ENCODE results near the gene NKAIN4. TPM values are rescaled to one million over a fixed set of nuclear protein-coding genes. Genes with fewer than 3 reads are reported as not detected.

The NKAIN4 gene
- total RNA-seq, 1 donor from 2014 or later: 183 TPM

- Mint-ChIP-seq H3K4me1 (ENCODE audit: low read depth, unreplicated experiment) (peaks cover 21% of the 10 kb centered on the region), H3K36me3 (ENCODE audit: unreplicated experiment) (no peaks in the 10 kb centered on the region), H3K4me3 (ENCODE audit: unreplicated experiment) (no peak overlapping the region), H3K9me3 (ENCODE audit: unreplicated experiment) (peaks cover 5% of the 10 kb centered on the region), H3K27me3 (ENCODE audit: unreplicated experiment) (peaks cover 18% of the 10 kb centered on the region), H3K27ac (ENCODE audit: unreplicated experiment) (no peak overlapping the region)
- DNase-seq: no peak
- TF ChIP-seq, protein P1, sequence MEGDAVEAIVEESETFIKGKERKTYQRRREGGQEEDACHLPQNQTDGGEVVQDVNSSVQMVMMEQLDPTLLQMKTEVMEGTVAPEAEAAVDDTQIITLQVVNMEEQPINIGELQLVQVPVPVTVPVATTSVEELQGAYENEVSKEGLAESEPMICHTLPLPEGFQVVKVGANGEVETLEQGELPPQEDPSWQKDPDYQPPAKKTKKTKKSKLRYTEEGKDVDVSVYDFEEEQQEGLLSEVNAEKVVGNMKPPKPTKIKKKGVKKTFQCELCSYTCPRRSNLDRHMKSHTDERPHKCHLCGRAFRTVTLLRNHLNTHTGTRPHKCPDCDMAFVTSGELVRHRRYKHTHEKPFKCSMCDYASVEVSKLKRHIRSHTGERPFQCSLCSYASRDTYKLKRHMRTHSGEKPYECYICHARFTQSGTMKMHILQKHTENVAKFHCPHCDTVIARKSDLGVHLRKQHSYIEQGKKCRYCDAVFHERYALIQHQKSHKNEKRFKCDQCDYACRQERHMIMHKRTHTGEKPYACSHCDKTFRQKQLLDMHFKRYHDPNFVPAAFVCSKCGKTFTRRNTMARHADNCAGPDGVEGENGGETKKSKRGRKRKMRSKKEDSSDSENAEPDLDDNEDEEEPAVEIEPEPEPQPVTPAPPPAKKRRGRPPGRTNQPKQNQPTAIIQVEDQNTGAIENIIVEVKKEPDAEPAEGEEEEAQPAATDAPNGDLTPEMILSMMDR (IDR thresholded peaks at IDR 0.05; ENCODE audit: partially characterized antibody, unreplicated experiment): no peak
Observed at GRCh38 chr20:63232235-63233060, 21.8 kb downstream of the NKAIN4 start.

GRCh38 chr20:63230800-63231268 lies 23.4 kb downstream of the NKAIN4 start:
- H3K9me3 Mint-ChIP-seq (ENCODE audit: unreplicated experiment): peaks cover 2% of the 10 kb centered on the region
- H3K4me3 Mint-ChIP-seq (ENCODE audit: unreplicated experiment): no peak overlapping the region
- peaks cover 21% of the 10 kb centered on the region for H3K4me1 Mint-ChIP-seq (ENCODE audit: low read depth, unreplicated experiment)
- no peaks in the 10 kb centered on the region for H3K36me3 Mint-ChIP-seq (ENCODE audit: unreplicated experiment)
- no peak overlapping the region for H3K27ac Mint-ChIP-seq (ENCODE audit: unreplicated experiment)
- peaks cover 8% of the 10 kb centered on the region for H3K27me3 Mint-ChIP-seq (ENCODE audit: unreplicated experiment)
- TF ChIP-seq, protein P1 (IDR thresholded peaks at IDR 0.05; ENCODE audit: partially characterized antibody, unreplicated experiment): peak; percentile 16
- peak; percentile 79 for DNase-seq

- Mint-ChIP-seq H3K27ac (ENCODE audit: unreplicated experiment) (peak overlapping the region; percentile 12), H3K4me1 (ENCODE audit: low read depth, unreplicated experiment) (peaks cover 23% of the 10 kb centered on the region), H3K27me3 (ENCODE audit: unreplicated experiment) (peaks cover 6% of the 10 kb centered on the region), H3K36me3 (ENCODE audit: unreplicated experiment) (no peaks in the 10 kb centered on the region), H3K9me3 (ENCODE audit: unreplicated experiment) (peaks cover 4% of the 10 kb centered on the region), H3K4me3 (ENCODE audit: unreplicated experiment) (no peak overlapping the region)
- no peak for DNase-seq
- TF ChIP-seq, protein P1 (IDR thresholded peaks at IDR 0.05; ENCODE audit: partially characterized antibody, unreplicated experiment): no peak
Observed at GRCh38 chr20:63228806-63229205, 25.5 kb downstream of the NKAIN4 start.

DNA sequence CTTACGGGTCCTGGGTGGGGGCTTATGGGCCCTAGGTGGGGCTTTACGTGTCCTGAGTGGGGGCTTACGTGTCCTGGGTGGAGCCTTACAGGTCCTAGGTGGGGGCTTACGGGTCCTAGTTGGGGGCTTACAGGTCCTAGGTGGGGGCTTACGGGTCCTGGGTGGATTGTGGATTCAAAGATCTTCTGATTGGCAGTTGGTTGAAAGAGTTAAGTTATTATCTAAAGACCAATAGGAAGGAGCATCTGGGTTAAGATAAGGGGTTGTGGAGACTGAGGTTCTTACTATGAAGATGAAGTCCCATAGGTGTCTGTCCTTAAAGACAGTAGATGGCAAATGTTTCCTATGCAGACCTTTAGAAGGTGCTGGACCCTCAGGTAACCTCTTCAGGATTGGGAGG lies 27.0 kb downstream of the NKAIN4 start:
- no peak for DNase-seq
- TF ChIP-seq, protein P1 (IDR thresholded peaks at IDR 0.05; ENCODE audit: partially characterized antibody, unreplicated experiment): no peak
- H3K36me3 Mint-ChIP-seq (ENCODE audit: unreplicated experiment): no peaks in the 10 kb centered on the region
- H3K27me3 Mint-ChIP-seq (ENCODE audit: unreplicated experiment): peaks cover 6% of the 10 kb centered on the region
- no peak overlapping the region for H3K27ac Mint-ChIP-seq (ENCODE audit: unreplicated experiment)
- no peak overlapping the region for H3K4me3 Mint-ChIP-seq (ENCODE audit: unreplicated experiment)
- peaks cover 23% of the 10 kb centered on the region for H3K4me1 Mint-ChIP-seq (ENCODE audit: low read depth, unreplicated experiment)
- H3K9me3 Mint-ChIP-seq (ENCODE audit: unreplicated experiment): peaks cover 4% of the 10 kb centered on the region
